ENCODE results near the gene KIF5C.

GRCh38 chr2:148984449-148984848 lies 109.4 kb downstream of the KIF5C start:
- no peak for TF ChIP-seq POLR2A (IDR thresholded peaks at IDR 0.05)
- TF ChIP-seq CTCF (IDR thresholded peaks at IDR 0.05), result no peak

Data from stomach (tissue), 4 donors.